ENCODE data around the gene TMEM176B.

DNA sequence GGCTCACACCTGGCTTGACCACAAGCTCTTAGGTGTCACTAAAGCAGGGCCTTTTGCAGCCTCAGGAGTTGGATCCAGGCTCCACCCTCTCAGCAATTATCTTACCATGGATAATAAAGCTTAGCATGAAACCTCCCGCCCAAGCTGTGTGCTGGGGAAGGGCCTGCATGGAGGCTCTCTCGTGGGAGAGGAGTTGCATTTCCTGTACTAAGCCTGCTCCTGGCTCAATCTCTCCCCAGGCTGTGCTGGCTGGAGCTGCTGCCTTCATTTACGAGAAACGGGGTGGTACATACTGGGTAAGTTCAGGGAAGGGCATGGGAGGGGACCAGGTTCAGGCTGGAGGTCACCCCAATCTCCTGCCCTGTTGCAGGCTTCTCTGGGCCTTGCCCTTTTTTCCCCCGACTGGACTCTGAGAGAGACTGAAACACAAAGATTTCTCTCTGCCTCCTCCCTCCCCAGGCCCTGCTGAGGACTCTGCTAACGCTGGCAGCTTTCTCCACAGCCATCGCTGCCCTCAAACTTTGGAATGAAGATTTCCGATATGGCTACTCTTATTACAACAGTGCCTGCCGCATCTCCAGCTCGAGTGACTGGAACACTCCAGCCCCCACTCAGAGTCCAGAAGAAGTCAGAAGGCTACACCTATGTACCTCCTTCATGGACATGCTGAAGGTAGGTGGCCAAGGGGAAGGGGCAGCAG is 3.1 kb upstream of the TMEM176B start:
- TF ChIP-seq, protein P1, sequence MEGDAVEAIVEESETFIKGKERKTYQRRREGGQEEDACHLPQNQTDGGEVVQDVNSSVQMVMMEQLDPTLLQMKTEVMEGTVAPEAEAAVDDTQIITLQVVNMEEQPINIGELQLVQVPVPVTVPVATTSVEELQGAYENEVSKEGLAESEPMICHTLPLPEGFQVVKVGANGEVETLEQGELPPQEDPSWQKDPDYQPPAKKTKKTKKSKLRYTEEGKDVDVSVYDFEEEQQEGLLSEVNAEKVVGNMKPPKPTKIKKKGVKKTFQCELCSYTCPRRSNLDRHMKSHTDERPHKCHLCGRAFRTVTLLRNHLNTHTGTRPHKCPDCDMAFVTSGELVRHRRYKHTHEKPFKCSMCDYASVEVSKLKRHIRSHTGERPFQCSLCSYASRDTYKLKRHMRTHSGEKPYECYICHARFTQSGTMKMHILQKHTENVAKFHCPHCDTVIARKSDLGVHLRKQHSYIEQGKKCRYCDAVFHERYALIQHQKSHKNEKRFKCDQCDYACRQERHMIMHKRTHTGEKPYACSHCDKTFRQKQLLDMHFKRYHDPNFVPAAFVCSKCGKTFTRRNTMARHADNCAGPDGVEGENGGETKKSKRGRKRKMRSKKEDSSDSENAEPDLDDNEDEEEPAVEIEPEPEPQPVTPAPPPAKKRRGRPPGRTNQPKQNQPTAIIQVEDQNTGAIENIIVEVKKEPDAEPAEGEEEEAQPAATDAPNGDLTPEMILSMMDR (IDR thresholded peaks at IDR 0.05) = no peak
- no peak for TF ChIP-seq POLR2AphosphoS5 (IDR thresholded peaks at IDR 0.05)
